NCI-H146 (cell line): Measurements from ENCODE around the gene FBXL15.
"Not testable (repeated sequence)": the region's sequence is repeated elsewhere in the genome, so short reads cannot be mapped to it uniquely, and the experiment has no call there.

Experiments
- DNase-seq: peaks from one replicate; lab custom pipeline; 2025; lab: John Stamatoyannopoulos, UW

FBXL15 gene

DNA sequence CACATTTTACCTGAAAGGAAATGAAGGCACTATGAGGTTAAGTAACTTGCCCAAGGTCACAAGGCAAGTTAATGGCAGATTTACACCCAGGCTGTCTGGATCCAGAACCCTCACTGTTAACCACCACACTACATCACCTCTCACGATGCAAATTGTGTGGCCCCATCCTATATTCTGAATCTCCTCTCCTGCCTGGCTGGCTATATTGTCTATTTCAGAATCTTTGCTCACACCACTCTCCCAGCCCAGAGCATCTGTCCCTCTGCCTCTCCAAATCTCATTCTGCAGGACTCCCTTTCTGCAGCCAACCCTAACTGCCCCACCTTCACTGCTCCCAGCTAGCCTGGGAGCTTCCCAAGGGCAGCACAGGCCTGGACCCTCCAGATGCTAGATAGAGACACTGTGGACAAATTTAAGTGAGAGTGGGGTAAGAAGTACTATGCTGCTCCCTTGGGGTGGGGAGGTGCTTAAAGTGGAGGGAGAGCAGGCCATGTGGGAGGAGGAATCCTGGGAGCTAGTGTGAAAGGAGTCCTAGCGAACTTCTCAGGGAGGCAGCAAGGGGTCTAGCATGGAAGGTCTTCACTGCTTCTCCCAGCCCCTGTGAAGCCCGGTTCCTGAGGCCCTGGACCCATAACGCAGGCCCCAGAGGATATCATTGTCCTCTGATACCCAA lies 11.0 kb downstream of the FBXL15 start:
- DNase-seq = peak; percentile 45

- peak; percentile 98 for DNase-seq
Measured at GRCh38 chr10:102432162-102432950, 11.7 kb downstream of the FBXL15 start, which contains the start of gene CUEDC2. Gene CUEDC2, minus strand, starts transcription at chr10:102432574. Its CDS starts 7,386 bp downstream, at chr10:102425188.

DNA sequence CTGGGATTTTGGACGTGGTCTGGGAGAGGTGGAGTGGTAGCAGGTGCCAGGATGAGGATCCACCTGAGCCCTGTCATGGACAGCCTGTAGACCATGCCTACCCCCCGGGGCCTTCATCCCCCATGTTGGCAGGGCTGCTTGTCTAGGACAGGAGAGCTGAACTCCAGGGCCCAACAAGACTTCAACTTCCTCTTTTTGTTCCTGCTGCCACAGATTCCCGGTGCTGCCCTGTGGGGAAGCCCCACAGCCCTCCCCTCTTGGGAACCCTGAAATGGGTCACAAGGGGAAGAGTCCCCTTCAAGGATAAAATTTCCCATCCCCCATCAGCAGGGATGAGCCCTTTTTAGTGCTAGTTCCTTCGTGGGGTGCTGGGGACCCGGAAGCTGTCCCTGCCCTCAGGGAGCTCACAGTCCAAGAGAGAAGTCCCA lies 13.0 kb downstream of the FBXL15 start:
- no peak for DNase-seq

GRCh38 chr10:102434394-102435132 lies 13.9 kb downstream of the FBXL15 start:
- no peak for DNase-seq

DNA sequence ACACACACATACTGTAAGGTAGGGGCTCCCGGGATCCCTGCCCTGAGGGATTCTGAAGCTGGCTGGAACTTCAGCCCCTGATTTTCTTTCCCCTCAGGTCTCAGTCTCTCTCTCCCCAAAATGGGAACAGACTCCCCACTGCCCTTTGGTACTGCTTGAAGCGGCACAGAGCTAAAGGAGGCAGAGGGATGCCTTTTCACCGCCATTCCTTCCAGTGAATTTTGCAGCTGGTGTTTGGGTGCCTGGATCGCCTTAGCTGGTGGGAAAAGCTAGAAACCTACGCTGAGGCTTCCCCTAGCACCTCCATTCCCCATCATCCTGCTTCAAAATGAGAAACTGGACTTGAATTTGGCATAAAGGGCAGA lies 14.5 kb downstream of the FBXL15 start:
- DNase-seq = no peak

- DNase-seq = no peak
Measured at GRCh38 chr10:102435529-102436233, 15.0 kb downstream of the FBXL15 start.

DNA sequence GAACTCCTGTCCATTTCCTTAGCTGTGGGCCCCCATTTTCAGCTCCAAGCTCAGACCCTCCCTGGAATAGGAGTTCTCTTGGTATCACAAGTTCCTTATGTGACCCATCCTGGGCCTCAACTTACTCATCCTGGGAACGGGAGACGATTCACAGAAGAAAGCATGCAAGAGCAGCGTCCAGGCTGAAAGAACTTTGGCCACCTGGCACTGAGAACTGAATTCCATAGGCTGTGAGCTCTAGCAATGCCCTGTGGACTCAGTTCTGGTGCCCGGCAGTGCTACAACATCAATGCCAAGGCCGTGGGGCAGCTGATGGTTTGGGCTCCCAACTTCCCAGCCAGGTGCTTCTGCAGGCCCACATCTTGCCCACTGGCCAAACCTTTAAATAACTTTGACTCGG lies 15.7 kb downstream of the FBXL15 start:
- DNase-seq = no peak

DNA sequence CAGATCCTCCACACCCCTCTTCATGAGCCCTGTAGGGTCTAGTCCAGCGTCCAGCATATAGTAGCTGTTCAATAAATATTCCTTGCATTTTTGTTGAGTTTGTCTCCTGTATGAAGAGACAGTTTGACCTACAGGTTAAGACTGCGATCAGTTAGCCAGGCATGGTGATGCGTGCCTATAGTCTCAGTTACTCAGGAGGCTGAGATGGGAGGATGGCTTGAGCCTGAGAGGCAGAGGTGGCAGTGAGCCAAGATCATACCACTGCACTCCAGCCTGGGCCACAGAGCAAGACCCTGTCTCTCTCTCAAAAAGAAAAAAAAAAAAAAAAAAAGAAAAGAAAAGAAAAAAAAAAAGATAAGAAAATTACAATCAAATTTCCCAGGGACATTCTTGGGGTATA lies 16.9 kb downstream of the FBXL15 start:
- no peak for DNase-seq

DNA sequence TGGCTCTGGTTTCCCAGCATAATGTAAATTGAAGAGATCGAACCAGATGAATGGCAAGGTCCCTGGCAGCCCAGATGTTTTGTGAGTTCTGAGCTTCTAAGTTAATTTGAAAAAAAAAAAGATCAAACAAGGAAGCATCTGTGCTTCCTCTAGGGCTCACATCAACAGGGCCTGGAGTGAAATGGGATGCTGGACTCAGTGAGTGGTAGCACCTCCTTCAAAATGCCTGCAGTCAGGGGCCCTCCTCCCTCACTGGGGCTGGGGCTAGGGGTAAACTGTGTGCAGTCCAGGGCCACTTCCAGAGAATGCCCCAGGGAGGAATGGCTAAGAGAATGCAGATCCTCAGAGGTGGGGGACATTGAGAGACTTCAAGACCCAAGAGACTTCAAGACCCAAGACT lies 17.7 kb downstream of the FBXL15 start:
- DNase-seq = no peak

DNA sequence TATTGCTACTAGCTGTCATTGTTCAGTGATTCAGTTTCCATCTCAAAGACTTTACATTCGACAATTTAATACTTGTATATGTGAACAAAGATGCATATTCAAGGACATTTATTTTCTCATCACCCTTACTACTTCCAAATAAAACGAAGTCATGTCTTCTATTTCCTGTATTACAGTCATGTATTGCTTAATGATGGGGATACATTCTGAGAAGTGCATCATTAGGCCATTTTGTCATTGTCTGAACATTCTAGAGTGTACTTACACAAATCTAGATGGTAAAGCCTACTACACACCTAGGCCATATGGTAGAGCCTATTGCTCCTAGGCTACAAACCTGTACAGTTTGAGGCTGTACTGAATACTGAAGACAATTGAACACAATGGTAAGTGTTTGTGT lies 24.2 kb downstream of the FBXL15 start:
- DNase-seq = no peak

DNA sequence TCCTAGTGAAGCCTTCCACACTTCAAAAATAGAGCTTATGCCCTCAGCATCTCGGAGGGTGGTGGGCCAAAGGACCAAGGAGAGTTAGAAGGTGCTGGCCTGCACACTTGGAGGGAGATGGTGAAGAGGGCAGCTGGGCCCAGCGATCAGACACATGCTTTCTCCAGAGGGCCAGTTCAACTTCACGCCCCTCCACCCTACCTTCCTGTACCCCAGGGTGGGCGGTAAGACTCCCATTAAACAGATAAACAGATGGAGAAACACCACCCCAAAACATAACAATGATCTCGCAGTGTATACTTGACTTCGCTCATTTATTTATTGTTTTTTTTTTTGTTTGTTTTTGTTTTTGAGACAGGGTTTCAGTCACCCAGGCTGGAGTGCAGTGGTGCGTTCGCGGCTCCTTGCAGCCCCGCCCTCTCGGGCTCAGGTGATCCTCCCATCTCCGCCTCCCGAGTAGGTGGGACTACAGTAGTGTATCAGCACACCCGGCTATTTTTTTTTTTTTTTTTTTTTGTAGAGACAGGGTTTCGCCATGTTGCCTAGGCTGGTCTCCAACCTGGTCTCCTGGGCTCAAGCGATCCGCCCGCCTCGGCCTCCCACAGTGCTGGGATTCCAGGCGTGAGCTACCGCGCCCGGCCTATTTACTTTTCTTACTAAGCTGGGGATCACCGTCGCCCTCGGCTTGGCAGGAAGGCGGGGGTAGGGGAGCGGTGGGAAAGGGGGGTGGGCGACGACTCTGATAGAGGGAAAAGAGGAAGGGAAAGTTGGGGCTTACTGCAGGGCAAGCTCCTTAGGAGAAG lies 28.9 kb downstream of the FBXL15 start:
- peak; percentile 94 for DNase-seq

- no peak for DNase-seq
Measured at GRCh38 chr10:102450124-102450373, 29.4 kb downstream of the FBXL15 start.

- peak; percentile 97 for DNase-seq
Measured at GRCh38 chr10:102450374-102451104, 29.9 kb downstream of the FBXL15 start.

DNA sequence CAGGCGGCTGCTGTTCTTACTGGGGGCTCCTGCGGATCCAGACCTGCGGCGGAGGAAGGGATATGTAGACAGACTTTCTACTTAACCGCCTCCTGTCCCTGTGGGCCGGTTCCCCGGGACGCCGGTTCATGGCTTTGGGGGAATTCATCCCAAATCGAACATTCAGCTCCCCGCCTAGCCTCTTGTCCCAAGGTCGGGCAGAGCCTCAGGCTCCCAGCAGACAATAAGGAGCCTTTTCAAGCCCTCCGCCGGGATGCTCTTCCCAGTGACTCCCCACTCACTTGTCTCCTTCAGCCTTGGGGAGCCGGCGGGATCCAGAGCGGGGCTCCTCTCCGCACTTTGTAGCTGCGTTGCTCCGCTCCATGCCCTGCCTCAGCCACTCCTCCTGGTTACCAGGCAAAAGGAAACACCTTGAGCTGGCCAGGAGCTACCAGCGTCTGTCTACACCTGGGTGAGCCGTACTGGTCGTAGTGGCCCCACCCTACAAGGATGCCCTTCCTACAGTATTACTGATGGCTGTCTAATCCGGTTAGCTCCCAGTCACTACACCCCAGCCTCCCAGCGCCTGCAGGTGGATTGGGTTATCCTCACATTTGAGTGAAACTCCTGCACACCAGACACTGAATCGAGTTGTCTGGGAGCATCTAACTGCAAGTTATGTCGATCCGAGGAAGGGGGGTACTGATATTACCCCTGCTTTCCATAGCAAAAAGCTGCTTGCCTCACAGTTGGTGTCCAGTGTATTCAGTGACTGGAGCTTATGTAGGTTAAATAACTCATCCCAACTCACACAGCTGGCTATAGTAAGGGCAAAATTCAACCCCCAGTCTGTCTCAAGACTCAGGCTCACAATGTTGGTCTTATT lies 30.7 kb downstream of the FBXL15 start, which contains the start of gene C10orf95:
C10orf95 (minus strand) TSS at position 439 of the 865 bp plus-strand sequence. CDS start 450 bp downstream, outside the sequence.
- peak; percentile 57 for DNase-seq

- DNase-seq = no peak
Measured at GRCh38 chr10:102452672-102453340, 32.2 kb downstream of the FBXL15 start.

DNA sequence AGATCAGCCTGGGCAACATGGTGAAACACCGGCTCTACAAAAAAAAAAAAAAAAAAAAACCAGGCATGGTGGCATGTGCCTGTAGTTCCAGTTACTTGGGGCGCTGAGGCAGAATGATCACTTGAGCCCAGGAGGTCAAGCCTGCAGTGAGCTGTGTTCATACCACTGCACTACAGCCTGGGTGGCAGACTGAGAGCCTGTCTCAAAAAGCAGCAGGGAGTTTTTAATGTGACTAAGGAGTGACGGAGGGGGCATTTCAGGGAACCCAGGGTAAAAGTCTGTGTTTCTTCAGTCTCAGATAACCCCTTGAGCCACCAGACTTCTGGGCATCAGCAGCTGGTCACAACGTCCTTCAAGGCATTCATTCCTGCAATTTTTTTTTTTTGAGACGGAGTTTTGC lies 32.9 kb downstream of the FBXL15 start:
- DNase-seq = no peak

DNA sequence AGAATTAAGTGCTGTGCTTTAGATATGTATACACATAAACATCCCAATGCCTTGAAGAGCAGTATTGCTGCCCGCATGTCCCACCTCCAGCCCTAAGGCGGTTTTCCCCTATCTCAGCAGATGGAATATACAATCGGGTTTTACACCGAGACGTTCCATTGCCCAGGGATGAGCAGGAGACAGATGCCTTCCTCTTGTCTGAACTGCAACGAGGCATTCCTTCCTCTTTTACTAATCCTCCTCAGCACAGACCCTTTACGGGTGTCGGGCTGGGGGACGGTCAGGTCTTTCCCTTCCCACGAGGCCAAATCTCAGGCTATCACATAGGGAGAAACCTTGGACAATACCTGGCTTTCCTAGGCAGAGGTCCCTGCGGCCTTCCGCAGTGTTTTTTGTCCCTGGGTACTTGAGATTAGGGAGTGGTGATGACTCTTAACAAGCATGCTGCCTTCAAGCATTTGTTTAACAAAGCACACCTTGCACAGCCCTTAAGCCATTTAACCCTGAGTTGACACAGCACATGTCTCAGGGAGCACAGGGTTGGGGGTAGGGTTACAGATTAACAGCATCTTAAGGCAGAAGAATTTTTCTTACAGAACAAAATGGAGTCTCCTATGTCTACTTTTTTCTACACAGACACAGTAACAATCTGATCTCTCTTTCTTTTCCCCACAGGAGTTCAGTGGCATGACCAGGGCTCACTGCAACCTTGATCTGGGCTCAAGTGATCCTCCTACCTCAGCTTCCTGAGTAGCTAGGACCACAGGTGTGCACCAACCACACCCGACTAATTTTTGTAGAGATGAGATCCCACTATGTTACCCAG lies 34.2 kb downstream of the FBXL15 start:
- not testable (repeated sequence) for DNase-seq

- DNase-seq = no peak
Measured at GRCh38 chr10:102455893-102456471, 35.3 kb downstream of the FBXL15 start.
